Measurements from ENCODE around the gene TMEM219. TPM values are rescaled to one million over a fixed set of nuclear protein-coding genes. Genes with fewer than 3 reads are reported as not detected.

The TMEM219 gene
- total and polyA plus RNA-seq, 4 donors: 25.5 to 75.9 (median 46.9) TPM

DNA sequence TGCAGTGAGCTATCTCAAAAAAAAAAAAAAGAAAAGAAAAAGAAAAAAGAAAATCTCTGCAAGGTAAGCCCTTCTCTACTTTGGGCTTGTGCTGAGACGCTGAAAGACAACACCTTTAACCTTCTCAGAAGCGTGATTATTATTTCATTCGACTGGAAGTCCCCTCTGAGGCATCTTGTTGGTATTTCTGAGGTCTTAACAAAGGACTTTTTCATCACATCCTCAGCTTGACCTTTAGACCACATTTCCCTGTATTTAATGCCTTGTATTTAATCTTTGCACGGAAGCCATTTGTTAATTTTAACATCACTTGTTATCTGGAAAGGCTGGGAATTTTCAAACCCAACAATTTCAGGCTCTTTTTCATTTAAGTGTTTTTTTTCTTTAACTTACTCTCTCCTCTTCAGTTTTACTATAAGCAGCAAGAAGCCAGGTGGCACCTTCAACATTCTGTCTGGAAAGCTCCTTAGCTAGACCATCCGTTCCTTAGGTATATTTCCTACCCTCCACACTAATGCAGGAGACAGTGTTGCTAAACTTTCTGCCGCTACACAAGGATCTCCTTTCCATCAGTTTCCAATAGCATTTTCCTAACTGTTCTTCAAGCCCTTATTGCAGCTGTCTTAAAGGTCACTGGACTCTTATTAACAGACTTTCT is 46.2 kb upstream of the TMEM219 start:
- DNase-seq (ENCODE audit: low spot score): no peak
- WGBS: 85% methylated on average over 6 of the region's 6 CpGs
- peaks cover 2 to 15% (median 9%) of the 10 kb centered on the region in 4 donors for H3K36me3 ChIP-seq (ENCODE audit: control insufficient read depth in 4 of 4, insufficient read depth in 3 of 4, low read depth in 1 of 4, low read length in 3 of 4)
- H3K9me3 ChIP-seq (ENCODE audit: control insufficient read depth in 4 of 4, low read length in 3 of 4): no peaks in the 10 kb centered on the region
- H3K27me3 ChIP-seq (ENCODE audit: control insufficient read depth in 4 of 4, insufficient read depth in 4 of 4, low read length in 3 of 4): no peaks in the 10 kb centered on the region
- H3K4me3 ChIP-seq (ENCODE audit: low read depth in 1 of 3, low read length in 3 of 3): no peak overlapping the region
- no peak overlapping the region for H3K27ac ChIP-seq (ENCODE audit: low read depth in 1 of 2, low read length in 2 of 2)
- no peaks in the 10 kb centered on the region for H3K4me1 ChIP-seq (ENCODE audit: control insufficient read depth in 4 of 4, insufficient read depth in 4 of 4, low read length in 3 of 4)
- TF ChIP-seq NR2F2 (IDR thresholded peaks at IDR 0.05) (peak; percentile 19), FOXA1 (IDR thresholded peaks at IDR 0.05) (no peak)
- no peak overlapping the region for H3K9ac ChIP-seq (ENCODE audit: low read depth in 1 of 2, low read length in 2 of 2)

DNA sequence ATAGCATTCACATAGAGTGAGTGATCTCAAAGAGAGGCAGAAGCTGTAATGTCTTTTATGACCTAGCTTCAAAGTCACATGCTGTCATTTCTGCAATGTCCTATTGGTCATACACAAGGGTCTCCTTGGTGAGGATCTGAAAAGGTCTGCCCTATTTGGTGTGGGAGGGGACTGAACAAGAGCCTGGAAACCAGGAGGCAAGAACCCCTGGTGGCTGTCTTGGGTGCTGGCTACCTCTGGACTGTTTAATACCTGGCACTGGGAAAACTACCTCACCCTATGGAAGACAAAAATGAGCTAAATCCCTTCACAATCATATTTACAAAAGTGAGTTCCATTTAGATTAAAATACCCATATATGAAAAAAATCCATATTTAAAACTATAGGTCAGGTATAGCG is 44.9 kb upstream of the TMEM219 start:
- H3K9ac ChIP-seq (ENCODE audit: low read depth in 1 of 2, low read length in 2 of 2): no peak overlapping the region
- H3K4me1 ChIP-seq (ENCODE audit: control insufficient read depth in 4 of 4, insufficient read depth in 4 of 4, low read length in 3 of 4): no peaks in the 10 kb centered on the region
- H3K9me3 ChIP-seq (ENCODE audit: control insufficient read depth in 4 of 4, low read length in 3 of 4): no peaks in the 10 kb centered on the region
- no peak for DNase-seq (ENCODE audit: low spot score)
- H3K4me3 ChIP-seq (ENCODE audit: low read depth in 1 of 3, low read length in 3 of 3): no peak overlapping the region
- 98% methylated on average over 1 of the region's 1 CpG for WGBS
- TF ChIP-seq NR2F2 (IDR thresholded peaks at IDR 0.05) (no peak), TAF1 (conservative IDR thresholded peaks at IDR 0.05) (no peak), SP1 (IDR thresholded peaks at IDR 0.05) (no peak), FOXA2 (IDR thresholded peaks at IDR 0.05) (no peak)
- TF ChIP-seq, protein P1, sequence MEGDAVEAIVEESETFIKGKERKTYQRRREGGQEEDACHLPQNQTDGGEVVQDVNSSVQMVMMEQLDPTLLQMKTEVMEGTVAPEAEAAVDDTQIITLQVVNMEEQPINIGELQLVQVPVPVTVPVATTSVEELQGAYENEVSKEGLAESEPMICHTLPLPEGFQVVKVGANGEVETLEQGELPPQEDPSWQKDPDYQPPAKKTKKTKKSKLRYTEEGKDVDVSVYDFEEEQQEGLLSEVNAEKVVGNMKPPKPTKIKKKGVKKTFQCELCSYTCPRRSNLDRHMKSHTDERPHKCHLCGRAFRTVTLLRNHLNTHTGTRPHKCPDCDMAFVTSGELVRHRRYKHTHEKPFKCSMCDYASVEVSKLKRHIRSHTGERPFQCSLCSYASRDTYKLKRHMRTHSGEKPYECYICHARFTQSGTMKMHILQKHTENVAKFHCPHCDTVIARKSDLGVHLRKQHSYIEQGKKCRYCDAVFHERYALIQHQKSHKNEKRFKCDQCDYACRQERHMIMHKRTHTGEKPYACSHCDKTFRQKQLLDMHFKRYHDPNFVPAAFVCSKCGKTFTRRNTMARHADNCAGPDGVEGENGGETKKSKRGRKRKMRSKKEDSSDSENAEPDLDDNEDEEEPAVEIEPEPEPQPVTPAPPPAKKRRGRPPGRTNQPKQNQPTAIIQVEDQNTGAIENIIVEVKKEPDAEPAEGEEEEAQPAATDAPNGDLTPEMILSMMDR (IDR thresholded peaks at IDR 0.05; ENCODE audit: low read depth, low read length, missing input control): no peak
- H3K27ac ChIP-seq (ENCODE audit: low read depth in 1 of 2, low read length in 2 of 2): no peak overlapping the region
- no peaks in the 10 kb centered on the region for H3K27me3 ChIP-seq (ENCODE audit: control insufficient read depth in 4 of 4, insufficient read depth in 4 of 4, low read length in 3 of 4)
- peaks cover 6 to 18% (median 14%) of the 10 kb centered on the region in 4 donors for H3K36me3 ChIP-seq (ENCODE audit: control insufficient read depth in 4 of 4, insufficient read depth in 3 of 4, low read depth in 1 of 4, low read length in 3 of 4)

DNA sequence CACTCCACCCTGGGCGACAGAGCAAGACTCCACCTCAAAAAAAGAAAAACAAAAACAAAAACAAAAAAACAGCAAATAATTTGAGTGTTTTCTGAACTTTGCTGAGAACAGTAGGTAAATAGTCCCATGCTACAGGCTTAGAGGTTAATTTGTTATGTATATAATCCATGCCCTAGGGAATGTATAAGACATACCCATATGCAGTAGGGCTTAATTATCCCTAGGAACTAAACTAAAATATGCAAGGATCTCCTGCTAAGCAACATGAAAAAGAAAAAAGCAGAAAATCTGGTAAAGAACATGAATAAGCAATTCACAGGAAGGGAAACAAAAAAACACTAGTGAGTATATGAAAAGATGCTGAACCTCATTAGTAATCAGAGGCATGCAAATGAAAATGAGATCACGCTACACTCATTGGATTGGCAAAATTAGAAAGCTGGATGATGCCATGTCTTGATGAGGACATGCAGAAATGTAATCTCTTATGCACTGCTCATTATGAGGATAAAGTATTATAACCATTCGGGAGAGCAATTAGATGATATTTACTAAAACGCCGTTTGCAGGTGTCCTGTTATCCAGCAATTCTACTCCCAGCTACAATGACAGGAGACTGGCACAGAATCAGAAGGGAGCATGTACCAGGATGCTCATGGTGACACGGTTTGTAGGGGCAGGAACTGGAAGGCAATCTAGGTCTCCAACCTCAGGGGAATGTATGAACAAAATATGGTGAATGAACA is 41.4 kb upstream of the TMEM219 start:
- WGBS: 93% methylated on average over 6 of the region's 6 CpGs
- no peak for DNase-seq (ENCODE audit: low spot score)
- peaks cover 4 to 8% (median 7%) of the 10 kb centered on the region in 4 donors for H3K4me1 ChIP-seq (ENCODE audit: control insufficient read depth in 4 of 4, insufficient read depth in 4 of 4, low read length in 3 of 4)
- no peak overlapping the region for H3K9ac ChIP-seq (ENCODE audit: low read depth in 1 of 2, low read length in 2 of 2)
- no peak overlapping the region for H3K4me3 ChIP-seq (ENCODE audit: low read depth in 1 of 3, low read length in 3 of 3)
- TF ChIP-seq HNF4A (conservative IDR thresholded peaks at IDR 0.05) (no peak), TAF1 (conservative IDR thresholded peaks at IDR 0.05) (no peak), YY1 (IDR thresholded peaks at IDR 0.05) (no peak), JUND (IDR thresholded peaks at IDR 0.05) (no peak), RXRA (IDR thresholded peaks at IDR 0.05) (no peak), FOXA2 (IDR thresholded peaks at IDR 0.05) (no peak), EGR1 (IDR thresholded peaks at IDR 0.05; ENCODE audit: low read depth in 2 of 2) (no peak), RAD21 (IDR thresholded peaks at IDR 0.05) (no peak), FOXA1 (IDR thresholded peaks at IDR 0.05) (no peak), GABPA (IDR thresholded peaks at IDR 0.05 in 1 of 2, conservative IDR thresholded peaks at IDR 0.05 in 1 of 2) (no peak), HNF4G (IDR thresholded peaks at IDR 0.05) (no peak), NR2F2 (IDR thresholded peaks at IDR 0.05) (no peak)
- TF ChIP-seq, protein P2, sequence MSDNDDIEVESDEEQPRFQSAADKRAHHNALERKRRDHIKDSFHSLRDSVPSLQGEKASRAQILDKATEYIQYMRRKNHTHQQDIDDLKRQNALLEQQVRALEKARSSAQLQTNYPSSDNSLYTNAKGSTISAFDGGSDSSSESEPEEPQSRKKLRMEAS (IDR thresholded peaks at IDR 0.05): no peak
- TF ChIP-seq, protein P3, sequence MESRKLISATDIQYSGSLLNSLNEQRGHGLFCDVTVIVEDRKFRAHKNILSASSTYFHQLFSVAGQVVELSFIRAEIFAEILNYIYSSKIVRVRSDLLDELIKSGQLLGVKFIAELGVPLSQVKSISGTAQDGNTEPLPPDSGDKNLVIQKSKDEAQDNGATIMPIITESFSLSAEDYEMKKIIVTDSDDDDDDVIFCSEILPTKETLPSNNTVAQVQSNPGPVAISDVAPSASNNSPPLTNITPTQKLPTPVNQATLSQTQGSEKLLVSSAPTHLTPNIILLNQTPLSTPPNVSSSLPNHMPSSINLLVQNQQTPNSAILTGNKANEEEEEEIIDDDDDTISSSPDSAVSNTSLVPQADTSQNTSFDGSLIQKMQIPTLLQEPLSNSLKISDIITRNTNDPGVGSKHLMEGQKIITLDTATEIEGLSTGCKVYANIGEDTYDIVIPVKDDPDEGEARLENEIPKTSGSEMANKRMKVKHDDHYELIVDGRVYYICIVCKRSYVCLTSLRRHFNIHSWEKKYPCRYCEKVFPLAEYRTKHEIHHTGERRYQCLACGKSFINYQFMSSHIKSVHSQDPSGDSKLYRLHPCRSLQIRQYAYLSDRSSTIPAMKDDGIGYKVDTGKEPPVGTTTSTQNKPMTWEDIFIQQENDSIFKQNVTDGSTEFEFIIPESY (IDR thresholded peaks at IDR 0.05): no peak
- TF ChIP-seq, protein P4, sequence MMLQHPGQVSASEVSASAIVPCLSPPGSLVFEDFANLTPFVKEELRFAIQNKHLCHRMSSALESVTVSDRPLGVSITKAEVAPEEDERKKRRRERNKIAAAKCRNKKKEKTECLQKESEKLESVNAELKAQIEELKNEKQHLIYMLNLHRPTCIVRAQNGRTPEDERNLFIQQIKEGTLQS (IDR thresholded peaks at IDR 0.05): no peak
- TF ChIP-seq, protein P1 (IDR thresholded peaks at IDR 0.05; ENCODE audit: low read depth, low read length, missing input control): no peak
- no peak overlapping the region for H3K27ac ChIP-seq (ENCODE audit: low read depth in 1 of 2, low read length in 2 of 2)
- H3K27me3 ChIP-seq (ENCODE audit: control insufficient read depth in 4 of 4, insufficient read depth in 4 of 4, low read length in 3 of 4): no peaks in the 10 kb centered on the region
- peaks cover 6 to 23% (median 16%) of the 10 kb centered on the region in 4 donors for H3K36me3 ChIP-seq (ENCODE audit: control insufficient read depth in 4 of 4, insufficient read depth in 3 of 4, low read depth in 1 of 4, low read length in 3 of 4)
- no peaks in the 10 kb centered on the region for H3K9me3 ChIP-seq (ENCODE audit: control insufficient read depth in 4 of 4, low read length in 3 of 4)
